Lower lobe of right lung (tissue), 2 donors: ENCODE results near the gene B3GALT6. TPM values are rescaled to one million over a fixed set of nuclear protein-coding genes. Genes with fewer than 3 reads are reported as not detected.
"Not testable (repeated sequence)": the region's sequence is repeated elsewhere in the genome, so short reads cannot be mapped to it uniquely, and the experiment has no call there.

Experiments used
- ATAC-seq, 2 donors: fragments of 200-7000 bp; cut with Tn5 transposase; one replicate each; pipeline ENCODE4 v1.9.1; 2020 to 2022; ENCODE audit warnings: mild to moderate bottlenecking in 2 of 2, moderate library complexity in 2 of 2
- DNase-seq: peaks from one replicate; pipeline ENCODE4 v3.0.0-alpha.2; 2020
- H3K27ac ChIP-seq: fragments of 200-600 bp; one replicate; pipeline ENCODE4 v1.8.0; 2022
- H3K27me3 ChIP-seq: fragments of 200-600 bp; one replicate; pipeline ENCODE4 v1.8.0; 2022; ENCODE audit warnings: low read depth
- H3K36me3 ChIP-seq: fragments of 200-600 bp; one replicate; pipeline ENCODE4 v1.8.0; 2022; ENCODE audit warnings: mild to moderate bottlenecking
- H3K4me1 ChIP-seq: fragments of 200-600 bp; one replicate; pipeline ENCODE4 v1.8.0; 2022
- H3K4me3 ChIP-seq: fragments of 200-600 bp; one replicate; pipeline ENCODE4 v1.8.0; 2022; ENCODE audit warnings: mild to moderate bottlenecking
- H3K9me3 ChIP-seq: fragments of 200-600 bp; one replicate; pipeline ENCODE4 v1.8.0; 2022
- CTCF ChIP-seq: fragments of 200-600 bp; IDR thresholded peaks from one replicate; pipeline ENCODE4 v1.8.0; 2022; ENCODE audit warnings: antibody characterized with exemption, mild to moderate bottlenecking
- intact Hi-C: fragments of 100-400 bp; cut with DNase I; formaldehyde crosslinking; loops from one replicate; pipeline ENCODE4 v1.11.0; 2022
- total RNA-seq: library from RNA; stranded (reverse); fragmentation: NEBNext Ultra II Directional; extraction: Animal tissue kit (Norgen Biotek cat#: 25700); gene quantifications from one replicate; pipeline ENCODE4 v1.2.1, GENCODE V29; 2021
- donor health status: DM: no; HTN: yes; CAD: no; lungs with severe emphysema.

The B3GALT6 gene
- total RNA-seq, 1 donor from 2014 or later: 13.7 TPM

GRCh38 chr1:1185101-1185765 is 46.8 kb upstream of the B3GALT6 start:
- DNase-seq: peak; percentile 42
- H3K9me3 ChIP-seq: no peaks in the 10 kb centered on the region
- no peak for TF ChIP-seq CTCF
- no peak overlapping the region for H3K27ac ChIP-seq
- no peak overlapping the region for H3K4me3 ChIP-seq
- H3K27me3 ChIP-seq: no peaks in the 10 kb centered on the region
- ATAC-seq: peak in 1 of 2 donors; percentile 11
- intact Hi-C loops: no loop called here
- no peaks in the 10 kb centered on the region for H3K4me1 ChIP-seq
- H3K36me3 ChIP-seq: no peaks in the 10 kb centered on the region

DNA sequence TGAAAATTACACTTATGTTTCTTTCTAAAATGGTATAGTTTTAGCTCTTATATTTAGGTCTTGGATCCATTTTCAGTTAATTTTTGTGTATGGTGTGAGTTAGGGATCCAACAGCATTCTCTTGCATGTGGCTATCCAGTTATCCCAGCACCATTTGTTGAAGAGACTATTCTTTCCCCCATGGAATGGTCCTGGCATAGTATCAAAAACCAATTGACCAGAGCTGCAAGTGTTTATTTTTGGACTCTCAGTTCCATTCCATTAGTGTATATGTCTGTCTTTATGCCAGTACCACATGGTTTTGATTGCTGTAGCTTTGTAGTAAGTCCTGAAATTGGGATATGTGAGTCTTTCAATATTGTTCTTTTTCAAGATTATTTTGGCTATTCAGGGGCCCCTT is 44.1 kb upstream of the B3GALT6 start:
- H3K27me3 ChIP-seq: no peaks in the 10 kb centered on the region
- no peak overlapping the region for H3K27ac ChIP-seq
- H3K9me3 ChIP-seq: no peaks in the 10 kb centered on the region
- DNase-seq (no peak), ATAC-seq (no peak)
- intact Hi-C loops: no loop called here
- TF ChIP-seq CTCF: no peak
- no peaks in the 10 kb centered on the region for H3K36me3 ChIP-seq
- H3K4me3 ChIP-seq: no peak overlapping the region
- no peaks in the 10 kb centered on the region for H3K4me1 ChIP-seq

GRCh38 chr1:1189111-1189510 is 42.9 kb upstream of the B3GALT6 start:
- no peak for TF ChIP-seq CTCF
- ATAC-seq: no peak
- DNase-seq: no peak
- intact Hi-C loops: no loop called here
- H3K27ac ChIP-seq: no peak overlapping the region
- no peak overlapping the region for H3K4me3 ChIP-seq
- H3K4me1 ChIP-seq: no peaks in the 10 kb centered on the region
- no peaks in the 10 kb centered on the region for H3K36me3 ChIP-seq
- H3K9me3 ChIP-seq: no peaks in the 10 kb centered on the region
- H3K27me3 ChIP-seq: no peaks in the 10 kb centered on the region

DNA sequence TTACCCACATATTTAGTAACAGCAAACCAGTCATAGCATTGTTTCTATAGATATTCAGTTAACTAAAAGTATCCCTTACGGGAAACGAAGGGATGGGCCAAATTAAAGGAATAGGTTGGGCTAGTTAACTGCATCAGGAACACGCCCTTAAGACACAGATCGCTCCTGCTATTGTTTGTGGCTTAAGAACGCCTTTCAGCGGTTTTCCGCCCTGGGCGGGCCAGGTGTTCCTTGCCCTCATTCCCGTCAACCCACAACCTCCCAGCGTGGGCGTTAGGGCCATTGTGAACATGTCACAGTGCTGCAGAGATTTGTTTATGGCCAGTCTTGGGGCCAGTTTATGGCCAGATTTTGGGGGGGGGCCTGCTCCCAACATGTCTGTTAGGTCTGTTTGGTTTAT is 40.3 kb upstream of the B3GALT6 start:
- ATAC-seq (no peak), DNase-seq (no peak)
- H3K27me3 ChIP-seq: no peaks in the 10 kb centered on the region
- no peak for TF ChIP-seq CTCF
- intact Hi-C loops: no loop called here
- no peaks in the 10 kb centered on the region for H3K4me1 ChIP-seq
- no peak overlapping the region for H3K4me3 ChIP-seq
- H3K36me3 ChIP-seq: no peaks in the 10 kb centered on the region
- no peaks in the 10 kb centered on the region for H3K9me3 ChIP-seq
- no peak overlapping the region for H3K27ac ChIP-seq

DNA sequence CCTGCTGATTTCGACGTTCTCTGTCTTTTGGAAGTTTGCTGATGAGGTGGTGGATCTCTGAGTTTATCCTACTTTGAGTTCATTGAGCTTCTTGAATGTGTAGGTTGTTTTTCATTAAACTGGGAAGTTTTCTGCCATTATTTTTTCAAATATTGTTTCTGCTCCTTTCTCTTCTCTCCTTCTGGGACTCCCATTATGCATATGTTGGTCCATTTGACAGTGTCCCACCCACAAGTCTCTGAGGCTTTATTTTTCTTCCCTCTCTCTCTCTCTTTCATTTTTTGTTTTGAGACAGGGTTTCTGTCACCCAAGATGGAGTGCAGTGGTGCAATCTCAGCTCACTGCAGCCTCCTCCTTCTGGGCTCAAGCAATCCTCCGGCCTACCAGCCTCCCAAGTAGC is 37.3 kb upstream of the B3GALT6 start:
- Histone ChIP-seq H3K27me3 (peaks cover 4% of the 10 kb centered on the region), H3K9me3 (no peaks in the 10 kb centered on the region), H3K4me1 (no peaks in the 10 kb centered on the region), H3K36me3 (no peaks in the 10 kb centered on the region), H3K27ac (no peak overlapping the region), H3K4me3 (no peak overlapping the region)
- no peak for TF ChIP-seq CTCF
- ATAC-seq (no peak), DNase-seq (no peak)
- intact Hi-C loops: no loop called here

GRCh38 chr1:1195726-1196125 is 36.3 kb upstream of the B3GALT6 start:
- intact Hi-C loops, ATAC-seq, DNase-seq, H3K4me3 ChIP-seq, H3K36me3 ChIP-seq, H3K27ac ChIP-seq, H3K9me3 ChIP-seq, H3K4me1 ChIP-seq: not testable (repeated sequence)
- peaks cover 12% of the 10 kb centered on the region for H3K27me3 ChIP-seq
